CD1c-positive myeloid dendritic cell (primary cell): ENCODE measurements around the gene S100A5.

Experiments used
- DNase-seq: peaks from one replicate; pipeline ENCODE4 v3.0.0-alpha.2; 2016; ENCODE audit errors: extremely low spot score

Gene S100A5

GRCh38 chr1:153507926-153508583, 32.7 kb downstream of the S100A5 start:
- DNase-seq: no peak

- DNase-seq: no peak
Measured at GRCh38 chr1:153506831-153507413, 33.8 kb downstream of the S100A5 start.

GRCh38 chr1:153506386-153506785, 34.3 kb downstream of the S100A5 start:
- no peak for DNase-seq

GRCh38 chr1:153505576-153505975, 35.2 kb downstream of the S100A5 start:
- DNase-seq: no peak

- no peak for DNase-seq
Measured at GRCh38 chr1:153503766-153504165, 37.0 kb downstream of the S100A5 start.

- DNase-seq: no peak
Measured at GRCh38 chr1:153498746-153499145, 42.0 kb downstream of the S100A5 start.

- DNase-seq: no peak
Measured at GRCh38 chr1:153495536-153495935, 45.2 kb downstream of the S100A5 start.

- DNase-seq: peak; percentile 76
Measured at GRCh38 chr1:153494976-153495535, 45.7 kb downstream of the S100A5 start.

- no peak for DNase-seq
Measured at GRCh38 chr1:153493343-153493960, 47.3 kb downstream of the S100A5 start.

- DNase-seq: peak; percentile 33
Measured at GRCh38 chr1:153490272-153491051, 50.3 kb downstream of the S100A5 start.

- no peak for DNase-seq
Measured at GRCh38 chr1:153488731-153489130, 52.0 kb downstream of the S100A5 start.

- DNase-seq: no peak
Measured at GRCh38 chr1:153487707-153488106, 53.0 kb downstream of the S100A5 start.
